ENCODE measurements around the gene GRHPR.

GRHPR gene

DNA sequence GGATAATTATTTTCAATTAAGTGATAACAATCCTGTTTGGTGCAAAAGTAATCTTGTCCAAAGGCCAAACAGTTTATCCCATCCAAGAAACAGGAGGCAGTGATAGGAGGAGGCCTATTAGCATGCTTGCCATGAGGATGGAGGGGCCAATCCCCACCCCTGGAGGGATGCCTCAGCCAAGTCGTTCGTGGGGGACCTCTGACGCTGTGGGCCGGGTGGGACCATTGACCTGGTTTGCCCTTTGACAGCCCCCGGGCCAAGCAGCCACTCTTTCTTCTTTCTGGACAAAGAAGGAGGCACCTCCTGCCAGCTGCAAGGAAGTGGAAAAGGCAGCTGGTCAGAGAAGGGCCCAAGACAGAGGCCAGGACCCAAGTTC, 39.5 kb upstream of the GRHPR start:
- H3K27me3 ChIP-seq = no peaks in the 10 kb centered on the region
- H3K36me3 ChIP-seq = no peaks in the 10 kb centered on the region
- no peaks in the 10 kb centered on the region for H3K9me3 ChIP-seq
- TF ChIP-seq, protein P1, sequence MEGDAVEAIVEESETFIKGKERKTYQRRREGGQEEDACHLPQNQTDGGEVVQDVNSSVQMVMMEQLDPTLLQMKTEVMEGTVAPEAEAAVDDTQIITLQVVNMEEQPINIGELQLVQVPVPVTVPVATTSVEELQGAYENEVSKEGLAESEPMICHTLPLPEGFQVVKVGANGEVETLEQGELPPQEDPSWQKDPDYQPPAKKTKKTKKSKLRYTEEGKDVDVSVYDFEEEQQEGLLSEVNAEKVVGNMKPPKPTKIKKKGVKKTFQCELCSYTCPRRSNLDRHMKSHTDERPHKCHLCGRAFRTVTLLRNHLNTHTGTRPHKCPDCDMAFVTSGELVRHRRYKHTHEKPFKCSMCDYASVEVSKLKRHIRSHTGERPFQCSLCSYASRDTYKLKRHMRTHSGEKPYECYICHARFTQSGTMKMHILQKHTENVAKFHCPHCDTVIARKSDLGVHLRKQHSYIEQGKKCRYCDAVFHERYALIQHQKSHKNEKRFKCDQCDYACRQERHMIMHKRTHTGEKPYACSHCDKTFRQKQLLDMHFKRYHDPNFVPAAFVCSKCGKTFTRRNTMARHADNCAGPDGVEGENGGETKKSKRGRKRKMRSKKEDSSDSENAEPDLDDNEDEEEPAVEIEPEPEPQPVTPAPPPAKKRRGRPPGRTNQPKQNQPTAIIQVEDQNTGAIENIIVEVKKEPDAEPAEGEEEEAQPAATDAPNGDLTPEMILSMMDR (IDR thresholded peaks at IDR 0.05) = no peak
- intact Hi-C loops (cut with DNase I; ENCODE audit: low total_unique reads) = no loop called here
- no peak overlapping the region for H3K4me3 ChIP-seq
- no peaks in the 10 kb centered on the region for H3K4me1 ChIP-seq
- H3K27ac ChIP-seq = no peak overlapping the region
- no peak for DNase-seq

DNA sequence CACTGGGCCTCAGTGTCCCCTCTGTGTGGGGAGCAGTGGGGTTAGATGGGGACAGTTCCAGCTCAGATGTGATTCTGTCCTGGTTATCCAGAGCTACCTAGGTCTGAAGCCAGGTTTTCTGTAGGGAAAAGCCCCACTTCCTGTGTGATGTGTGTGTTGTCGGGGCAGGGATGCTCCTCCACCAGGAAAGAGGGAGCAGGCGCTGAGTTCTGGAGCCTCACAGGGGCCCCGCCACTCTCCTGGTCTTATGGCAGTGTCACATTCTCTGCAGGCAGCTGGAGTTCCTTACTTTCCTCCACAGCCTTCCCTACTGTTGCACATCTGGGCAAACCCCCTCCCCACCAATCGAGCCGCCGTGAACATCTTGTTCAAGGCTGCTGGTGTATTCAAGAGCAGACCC, 39.1 kb upstream of the GRHPR start:
- Histone ChIP-seq H3K36me3 (no peaks in the 10 kb centered on the region), H3K9me3 (no peaks in the 10 kb centered on the region), H3K4me3 (no peak overlapping the region), H3K27me3 (no peaks in the 10 kb centered on the region), H3K4me1 (no peaks in the 10 kb centered on the region), H3K27ac (no peak overlapping the region)
- DNase-seq = no peak
- TF ChIP-seq, protein P1 (IDR thresholded peaks at IDR 0.05) = no peak
- intact Hi-C loops (cut with DNase I; ENCODE audit: low total_unique reads) = no loop called here

DNA sequence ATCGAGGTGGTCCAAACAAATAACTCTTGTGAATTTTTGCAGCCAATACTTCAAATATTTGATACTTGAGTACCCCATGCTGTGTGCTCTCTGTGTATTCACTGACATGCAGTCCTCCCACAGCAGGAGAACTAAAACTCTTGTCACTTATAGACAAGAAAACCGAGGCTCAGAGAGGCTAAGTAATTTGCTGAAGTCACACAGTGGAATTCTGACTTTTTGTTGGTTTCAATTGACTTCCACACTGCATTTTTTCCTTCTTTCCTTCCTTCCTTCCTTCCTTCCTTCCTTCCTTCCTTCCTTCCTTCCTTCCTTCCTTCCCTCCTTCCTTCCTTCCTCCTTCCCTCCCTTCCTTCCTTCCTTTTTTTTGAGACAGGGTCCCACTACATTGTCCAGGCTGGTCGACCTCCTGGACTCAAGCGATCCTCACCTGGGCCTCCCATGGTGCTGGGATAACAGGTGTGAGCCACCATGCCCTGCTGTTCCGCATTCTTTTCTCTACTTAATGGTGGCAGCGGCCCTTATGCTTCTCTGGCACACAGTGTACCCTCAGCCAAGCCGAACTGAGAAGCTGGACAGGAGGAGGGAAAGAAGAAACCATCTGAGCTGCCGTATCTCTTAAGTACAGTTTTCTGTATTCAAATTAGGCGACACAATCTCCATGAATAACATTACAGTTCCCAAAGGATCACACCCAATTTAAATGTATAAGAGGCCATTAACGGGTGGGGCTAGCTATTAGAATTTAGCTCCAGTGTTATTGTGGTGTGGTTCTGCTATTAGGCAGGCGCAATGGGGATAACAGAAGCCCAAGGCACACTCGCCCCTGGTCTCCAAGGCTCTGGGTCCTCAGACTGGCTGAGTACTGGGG, 38.4 kb upstream of the GRHPR start:
- no peak overlapping the region for H3K4me3 ChIP-seq
- intact Hi-C loops (cut with DNase I; ENCODE audit: low total_unique reads) = no loop called here
- no peak for DNase-seq
- H3K27ac ChIP-seq = no peak overlapping the region
- TF ChIP-seq, protein P1 (IDR thresholded peaks at IDR 0.05) = no peak
- H3K27me3 ChIP-seq = no peaks in the 10 kb centered on the region
- H3K9me3 ChIP-seq = no peaks in the 10 kb centered on the region
- H3K36me3 ChIP-seq = no peaks in the 10 kb centered on the region
- no peaks in the 10 kb centered on the region for H3K4me1 ChIP-seq

DNA sequence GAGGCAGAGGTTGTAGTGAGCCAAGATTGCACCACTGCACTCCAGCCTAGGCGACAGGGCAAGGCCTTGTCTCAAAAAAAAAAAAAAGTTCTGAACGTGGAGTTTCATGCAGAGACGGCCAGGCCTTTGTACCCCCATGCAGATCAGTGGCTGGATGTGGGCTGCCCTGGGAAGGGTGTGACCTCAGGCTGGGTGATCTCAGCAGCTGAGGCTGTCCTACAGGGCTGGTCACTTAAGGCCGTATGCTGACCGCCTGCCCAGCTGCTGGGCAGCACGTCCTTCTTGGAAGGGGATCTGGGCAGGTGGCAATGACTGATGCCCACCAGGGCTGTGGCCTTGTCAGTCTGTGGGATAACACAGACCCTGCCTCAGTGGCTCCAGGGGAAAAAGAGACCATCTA, 37.2 kb upstream of the GRHPR start:
- TF ChIP-seq, protein P1 (IDR thresholded peaks at IDR 0.05) = no peak

DNA sequence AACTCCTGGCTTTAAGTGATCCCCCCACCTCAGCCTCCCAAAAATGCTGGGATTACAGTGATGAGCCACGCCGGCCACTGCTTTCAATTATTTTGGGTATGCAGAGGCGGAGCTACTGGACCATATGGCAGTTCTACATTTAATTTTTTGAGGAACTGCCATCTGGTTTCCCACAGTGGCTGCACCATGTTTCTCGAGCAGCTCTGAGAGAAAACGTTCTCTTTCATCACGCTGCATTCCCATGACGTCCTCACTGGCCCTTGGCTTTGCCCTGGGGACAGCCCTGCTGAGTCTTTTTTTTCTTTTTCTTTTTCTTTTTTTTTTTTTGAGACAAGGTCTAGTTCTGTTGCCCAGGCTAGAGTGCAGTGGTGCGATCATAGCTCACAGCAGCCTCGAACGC, 35.5 kb upstream of the GRHPR start:
- H3K27ac ChIP-seq = no peak overlapping the region
- TF ChIP-seq, protein P1 (IDR thresholded peaks at IDR 0.05) = no peak
- H3K4me1 ChIP-seq = no peaks in the 10 kb centered on the region
- H3K27me3 ChIP-seq = no peaks in the 10 kb centered on the region
- no peak overlapping the region for H3K4me3 ChIP-seq
- intact Hi-C loops (cut with DNase I; ENCODE audit: low total_unique reads) = no loop called here
- no peak for DNase-seq
- H3K9me3 ChIP-seq = no peaks in the 10 kb centered on the region
- no peaks in the 10 kb centered on the region for H3K36me3 ChIP-seq

More for the DNA sequence above, 37.2 kb upstream of the GRHPR start:
- Histone ChIP-seq H3K27me3 (no peaks in the 10 kb centered on the region), H3K27ac (no peak overlapping the region), H3K4me3 (no peak overlapping the region), H3K4me1 (no peaks in the 10 kb centered on the region), H3K9me3 (no peaks in the 10 kb centered on the region), H3K36me3 (no peaks in the 10 kb centered on the region)
- no peak for DNase-seq
- intact Hi-C loops (cut with DNase I; ENCODE audit: low total_unique reads) = no loop called here

Measured in tibial artery (tissue), 4 donors.